Stimulated activated CD8-positive, alpha-beta memory T cell treated with anti-CD3 and anti-CD28 coated beads, Interleukin-15, amount 100 ng/mL, for 24 hours (primary cell): ENCODE data around the gene LGALS13.

Experiments
- DNase-seq: peaks from one replicate; pipeline ENCODE4 v3.0.0-alpha.2; 2020; ENCODE audit warnings: low read depth

Gene LGALS13

GRCh38 chr19:39602224-39602623 is at the start of gene LGALS13:
TSS of gene LGALS13 (plus strand) at chr19:39602524. CDS start at chr19:39602569, 45 bp downstream.
- DNase-seq, result no peak

- DNase-seq, result no peak
Observed at GRCh38 chr19:39553082-39553652, 49.2 kb upstream of the LGALS13 start.

- DNase-seq, result no peak
Observed at GRCh38 chr19:39554701-39555311, 47.5 kb upstream of the LGALS13 start.

GRCh38 chr19:39555883-39556282 is 46.4 kb upstream of the LGALS13 start:
- DNase-seq, result no peak

- no peak for DNase-seq
Observed at GRCh38 chr19:39557811-39558623, 44.3 kb upstream of the LGALS13 start.

- no peak for DNase-seq
Observed at GRCh38 chr19:39558624-39559117, 43.7 kb upstream of the LGALS13 start.

GRCh38 chr19:39563408-39563807 is 38.9 kb upstream of the LGALS13 start:
- no peak for DNase-seq

GRCh38 chr19:39566064-39566463 is 36.3 kb upstream of the LGALS13 start:
- DNase-seq, result no peak

GRCh38 chr19:39568604-39569003 is 33.7 kb upstream of the LGALS13 start:
- no peak for DNase-seq

GRCh38 chr19:39582442-39582841 is 19.9 kb upstream of the LGALS13 start:
- no peak for DNase-seq

GRCh38 chr19:39582891-39583625 is 19.3 kb upstream of the LGALS13 start:
- DNase-seq, result no peak

GRCh38 chr19:39587496-39587895 is 14.8 kb upstream of the LGALS13 start:
- no peak for DNase-seq

- no peak for DNase-seq
Observed at GRCh38 chr19:39588066-39588465, 14.3 kb upstream of the LGALS13 start.

- DNase-seq, result no peak
Observed at GRCh38 chr19:39590265-39590664, 12.1 kb upstream of the LGALS13 start.

- DNase-seq, result no peak
Observed at GRCh38 chr19:39592381-39592780, 9.9 kb upstream of the LGALS13 start.

- no peak for DNase-seq
Observed at GRCh38 chr19:39595950-39596349, 6.4 kb upstream of the LGALS13 start.

- DNase-seq, result no peak
Observed at GRCh38 chr19:39596911-39597310, 5.4 kb upstream of the LGALS13 start.

GRCh38 chr19:39599116-39599515 is 3.2 kb upstream of the LGALS13 start:
- DNase-seq, result no peak

GRCh38 chr19:39603825-39604224 is 1.5 kb downstream of the LGALS13 start:
- DNase-seq, result no peak

- no peak for DNase-seq
Observed at GRCh38 chr19:39607021-39607420, 4.7 kb downstream of the LGALS13 start.

- DNase-seq, result no peak
Observed at GRCh38 chr19:39607561-39607960, 5.2 kb downstream of the LGALS13 start.

- DNase-seq, result no peak
Observed at GRCh38 chr19:39613597-39613996, 11.3 kb downstream of the LGALS13 start.
